ACC112 (cell line): Measurements from ENCODE around the gene LIPN.

Experiments
- H2AFZ ChIP-seq: fragments of 200-600 bp; sonication (generic); one replicate; pipeline ENCODE4 v1.6.0; 2017; ENCODE audit warnings: antibody characterized with exemption, low read length; ENCODE audit not compliant: unreplicated experiment
- H3K27ac ChIP-seq: fragments of 200-600 bp; sonication (generic); 2 replicates; pipeline ENCODE4 v1.5.1; 2014; ENCODE audit warnings: low read depth, mild to moderate bottlenecking, antibody characterized with exemption, low read length, moderate library complexity
- H3K27me3 ChIP-seq: fragments of 200-600 bp; sonication (generic); 2 replicates; pipeline ENCODE4 v1.6.1; 2014; ENCODE audit warnings: mild to moderate bottlenecking, antibody characterized with exemption, low read length, moderate library complexity, mixed read lengths; ENCODE audit not compliant: insufficient read depth
- H3K36me3 ChIP-seq: fragments of 200-600 bp; sonication (generic); 2 replicates; pipeline ENCODE4 v1.6.1; 2016; ENCODE audit warnings: mild to moderate bottlenecking, antibody characterized with exemption, low read length, moderate library complexity, mixed read lengths; ENCODE audit not compliant: insufficient read depth
- H3K4me1 ChIP-seq: fragments of 200-600 bp; sonication (generic); one replicate; pipeline ENCODE4 v1.6.1; 2016; ENCODE audit warnings: low read length, mixed read lengths; ENCODE audit not compliant: insufficient read depth, unreplicated experiment, control insufficient read depth
- H3K4me3 ChIP-seq: fragments of 200-600 bp; sonication (generic); 2 replicates; pipeline ENCODE4 v1.5.1; 2014; ENCODE audit warnings: mild to moderate bottlenecking, low read depth, low read length
- H3K79me2 ChIP-seq: fragments of 200-600 bp; sonication (generic); one replicate; pipeline ENCODE4 v1.6.0; 2016; ENCODE audit warnings: low read length; ENCODE audit not compliant: control insufficient read depth, unreplicated experiment, insufficient read depth

Gene LIPN

GRCh38 chr10:88827671-88828070 lies 67.9 kb downstream of the LIPN start:
- Histone ChIP-seq H3K4me1 (peaks cover 14% of the 10 kb centered on the region), H3K27me3 (no peaks in the 10 kb centered on the region), H3K36me3 (no peaks in the 10 kb centered on the region), H3K79me2 (no peaks in the 10 kb centered on the region), H3K27ac (no peak overlapping the region), H3K4me3 (no peak overlapping the region), H2AFZ (no peak overlapping the region)

- H3K4me1 ChIP-seq: peaks cover 14% of the 10 kb centered on the region
- no peaks in the 10 kb centered on the region for H3K36me3 ChIP-seq
- H3K4me3 ChIP-seq: no peak overlapping the region
- no peak overlapping the region for H3K27ac ChIP-seq
- no peak overlapping the region for H2AFZ ChIP-seq
- H3K79me2 ChIP-seq: no peaks in the 10 kb centered on the region
- H3K27me3 ChIP-seq: no peaks in the 10 kb centered on the region
These were observed 68.5 kb downstream of the LIPN start for GRCh38 chr10:88828310-88828709.
